SU-DHL-6 (cell line): ENCODE results near the gene SYPL2.

ENCODE experiments used
- H2AFZ ChIP-seq: fragments of 200-600 bp; sonication (generic); 2 replicates; pipeline ENCODE4 v1.6.1; 2014; ENCODE audit warnings: low read depth, mild to moderate bottlenecking, moderate library complexity, mixed read lengths, antibody characterized with exemption, low read length; ENCODE audit not compliant: severe bottlenecking
- H3F3A ChIP-seq: fragments of 200-600 bp; shearing (Covaris generic); 2 replicates; pipeline ENCODE4 v1.6.0; 2016; ENCODE audit warnings: antibody characterized with exemption, mild to moderate bottlenecking; ENCODE audit not compliant: insufficient read depth
- H3K27ac ChIP-seq: fragments of 200-600 bp; sonication (generic); 2 replicates; pipeline ENCODE4 v1.5.1; 2016; ENCODE audit warnings: low read depth, mild to moderate bottlenecking, low read length, moderate library complexity, mixed read lengths
- H3K27me3 ChIP-seq: fragments of 200-600 bp; sonication (generic), shearing (Covaris generic); 2 replicates; pipeline ENCODE4 v1.6.0; 2014; ENCODE audit warnings: mild to moderate bottlenecking, low read length
- H3K36me3 ChIP-seq: fragments of 200-600 bp; sonication (generic); 2 replicates; pipeline ENCODE4 v1.6.1; 2014; ENCODE audit warnings: mild to moderate bottlenecking, low read length, mixed read lengths
- H3K4me2 ChIP-seq: fragments of 300-600, 200-600 bp; shearing (Covaris generic), sonication (generic); 2 replicates; pipeline ENCODE4 v1.6.0; 2014; ENCODE audit warnings: low read length, low read depth, mild to moderate bottlenecking; ENCODE audit not compliant: poor library complexity, severe bottlenecking
- H3K4me3 ChIP-seq: fragments of 200-600 bp; sonication (generic); 2 replicates; pipeline ENCODE4 v1.5.1; 2014; ENCODE audit warnings: antibody characterized with exemption, low read length, mild to moderate bottlenecking, mixed read lengths; ENCODE audit not compliant: insufficient read depth, poor library complexity, severe bottlenecking
- H3K79me2 ChIP-seq: fragments of 200-600 bp; sonication (generic); 2 replicates; pipeline ENCODE4 v1.6.1; 2014; ENCODE audit warnings: mild to moderate bottlenecking, low read length, moderate library complexity; ENCODE audit not compliant: insufficient read depth
- H3K9ac ChIP-seq: fragments of 200-600 bp; sonication (generic); 2 replicates; pipeline ENCODE4 v1.7.0; 2014; ENCODE audit warnings: mild to moderate bottlenecking, low read length
- H3K9me2 ChIP-seq: fragments of 200-600 bp; sonication (generic); replicated peaks from 2 replicates; pipeline ENCODE4 v1.6.1; 2014; ENCODE audit warnings: low read length; ENCODE audit not compliant: insufficient read depth
- H3K9me3 ChIP-seq: fragments of 200-600 bp; sonication (generic); 2 replicates; pipeline ENCODE4 v1.6.1; 2014; ENCODE audit warnings: low read length, mixed read lengths; ENCODE audit not compliant: insufficient read depth
- H4K20me1 ChIP-seq: fragments of 200-600 bp; sonication (generic); 2 replicates; pipeline ENCODE4 v1.6.1; 2014; ENCODE audit warnings: low read depth, mild to moderate bottlenecking, antibody characterized with exemption, low read length, moderate library complexity, mixed read lengths
- EZH2phosphoT487 ChIP-seq: fragments of 200-600 bp; sonication (generic), shearing (Covaris generic); conservative IDR thresholded peaks from 2 replicates; pipeline ENCODE4 v1.6.1; 2018; ENCODE audit warnings: mild to moderate bottlenecking, antibody characterized with exemption, low read length, moderate library complexity, mixed read lengths
- TF ChIP-seq, protein P1 (sequence below): fragments of 200-600 bp; sonication (generic); IDR thresholded peaks from one replicate; pipeline ENCODE4 v1.5.1; 2017; ENCODE audit warnings: antibody characterized with exemption, mild to moderate bottlenecking, low read length, moderate library complexity; ENCODE audit not compliant: insufficient read depth, poor library complexity, severe bottlenecking

The SYPL2 gene

DNA sequence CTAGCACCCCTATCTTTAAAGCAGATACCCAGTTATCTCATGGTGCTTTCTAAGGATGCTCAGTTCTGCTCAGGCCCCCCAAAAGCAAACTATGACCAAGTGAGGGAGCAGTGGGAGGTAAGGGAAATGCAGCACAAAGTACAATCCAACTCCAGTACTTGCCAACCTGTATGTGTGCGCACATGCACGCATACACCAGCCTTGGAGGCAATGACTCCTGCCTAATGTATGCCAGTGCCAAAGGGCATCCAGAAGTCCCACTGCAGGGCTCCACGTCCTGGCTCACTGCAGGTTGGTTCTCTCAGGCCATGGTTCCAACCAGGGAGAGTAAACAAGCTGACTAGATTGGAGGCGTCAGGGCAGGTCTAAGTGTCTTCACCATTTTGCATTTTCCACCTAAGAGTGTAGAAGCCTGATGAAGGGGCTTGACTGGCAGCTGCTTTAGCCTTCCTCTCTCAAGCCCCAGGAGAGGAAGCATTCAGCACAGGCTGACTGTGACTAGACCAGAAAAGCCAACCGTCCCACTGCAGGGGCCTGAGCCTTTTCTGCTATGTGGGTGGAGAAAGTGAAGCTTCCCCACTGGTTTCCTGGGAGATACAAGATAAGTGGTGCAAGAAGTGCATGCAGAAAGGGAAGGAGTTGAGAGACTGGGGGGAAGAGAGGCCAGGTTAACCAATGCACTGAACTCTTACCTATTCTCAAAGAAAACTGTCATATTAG, 35.5 kb downstream of the SYPL2 start:
- H4K20me1 ChIP-seq, result no peaks in the 10 kb centered on the region
- H3K36me3 ChIP-seq, result no peaks in the 10 kb centered on the region
- H3K27me3 ChIP-seq, result no peaks in the 10 kb centered on the region
- TF ChIP-seq, protein P1, sequence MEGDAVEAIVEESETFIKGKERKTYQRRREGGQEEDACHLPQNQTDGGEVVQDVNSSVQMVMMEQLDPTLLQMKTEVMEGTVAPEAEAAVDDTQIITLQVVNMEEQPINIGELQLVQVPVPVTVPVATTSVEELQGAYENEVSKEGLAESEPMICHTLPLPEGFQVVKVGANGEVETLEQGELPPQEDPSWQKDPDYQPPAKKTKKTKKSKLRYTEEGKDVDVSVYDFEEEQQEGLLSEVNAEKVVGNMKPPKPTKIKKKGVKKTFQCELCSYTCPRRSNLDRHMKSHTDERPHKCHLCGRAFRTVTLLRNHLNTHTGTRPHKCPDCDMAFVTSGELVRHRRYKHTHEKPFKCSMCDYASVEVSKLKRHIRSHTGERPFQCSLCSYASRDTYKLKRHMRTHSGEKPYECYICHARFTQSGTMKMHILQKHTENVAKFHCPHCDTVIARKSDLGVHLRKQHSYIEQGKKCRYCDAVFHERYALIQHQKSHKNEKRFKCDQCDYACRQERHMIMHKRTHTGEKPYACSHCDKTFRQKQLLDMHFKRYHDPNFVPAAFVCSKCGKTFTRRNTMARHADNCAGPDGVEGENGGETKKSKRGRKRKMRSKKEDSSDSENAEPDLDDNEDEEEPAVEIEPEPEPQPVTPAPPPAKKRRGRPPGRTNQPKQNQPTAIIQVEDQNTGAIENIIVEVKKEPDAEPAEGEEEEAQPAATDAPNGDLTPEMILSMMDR, result no peak
- TF ChIP-seq EZH2phosphoT487, result no peak
- H3K9me2 ChIP-seq, result no peaks in the 10 kb centered on the region
- H2AFZ ChIP-seq, result no peak overlapping the region
- H3K79me2 ChIP-seq, result no peaks in the 10 kb centered on the region
- no peaks in the 10 kb centered on the region for H3K9me3 ChIP-seq
- no peak overlapping the region for H3K4me2 ChIP-seq
- no peak overlapping the region for H3K4me3 ChIP-seq
- no peak overlapping the region for H3K9ac ChIP-seq
- no peak overlapping the region for H3K27ac ChIP-seq
- no peaks in the 10 kb centered on the region for H3F3A ChIP-seq

DNA sequence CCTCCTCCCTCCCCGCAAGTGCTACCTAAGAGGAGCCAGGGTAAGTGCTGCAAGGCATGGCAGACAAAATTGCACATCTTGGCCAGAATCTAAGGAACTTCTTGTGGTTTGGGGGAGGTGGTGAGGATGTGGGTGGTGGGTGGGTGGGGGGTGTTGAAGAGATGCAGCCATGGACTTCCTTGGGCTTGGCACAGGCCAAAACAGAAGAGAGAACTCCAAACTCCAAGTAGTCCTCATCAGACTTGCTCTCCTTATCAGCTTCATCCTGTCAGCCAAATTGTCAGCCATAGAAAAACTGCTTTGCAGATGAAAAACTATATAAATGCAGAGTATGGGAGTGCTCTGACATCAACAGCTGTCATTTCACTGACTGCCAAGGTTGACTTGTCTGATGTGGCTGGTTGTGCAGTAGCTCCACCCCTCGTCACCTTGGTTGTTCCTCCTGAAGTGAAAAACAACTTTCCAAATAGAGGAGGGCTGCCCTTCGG, 36.1 kb downstream of the SYPL2 start:
- no peak overlapping the region for H3K9ac ChIP-seq
- no peaks in the 10 kb centered on the region for H4K20me1 ChIP-seq

DNA sequence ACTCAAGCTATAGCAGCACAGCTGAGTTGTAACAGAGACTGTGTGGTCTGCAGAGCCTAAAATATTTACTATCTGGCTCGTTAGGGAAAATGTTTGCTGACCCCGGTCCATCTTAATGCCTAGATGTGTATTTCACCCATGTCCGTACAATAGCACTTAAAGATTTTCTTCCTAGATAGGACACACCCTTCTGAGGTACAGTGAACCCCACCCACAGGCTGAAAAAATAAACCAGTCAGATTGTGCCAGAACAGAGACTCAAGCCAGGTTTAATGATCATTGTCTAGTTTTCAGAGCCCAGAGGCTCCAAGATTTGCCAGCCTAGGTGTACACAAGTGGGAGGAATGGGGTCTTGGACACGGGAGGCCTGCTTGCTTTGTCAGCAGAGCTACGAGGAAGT, 37.6 kb downstream of the SYPL2 start:
- Histone ChIP-seq H3K9me3 (no peaks in the 10 kb centered on the region), H3F3A (no peaks in the 10 kb centered on the region), H4K20me1 (no peaks in the 10 kb centered on the region), H3K36me3 (no peaks in the 10 kb centered on the region), H3K79me2 (no peaks in the 10 kb centered on the region), H2AFZ (no peak overlapping the region), H3K27me3 (no peaks in the 10 kb centered on the region), H3K4me3 (no peak overlapping the region), H3K9me2 (no peaks in the 10 kb centered on the region), H3K27ac (no peak overlapping the region), H3K9ac (no peak overlapping the region), H3K4me2 (no peak overlapping the region)
- TF ChIP-seq, protein P1, result no peak
- TF ChIP-seq EZH2phosphoT487, result no peak

More for the DNA sequence above, 36.1 kb downstream of the SYPL2 start:
- Histone ChIP-seq H3K79me2 (no peaks in the 10 kb centered on the region), H3K36me3 (no peaks in the 10 kb centered on the region), H3K9me3 (no peaks in the 10 kb centered on the region), H3K9me2 (no peaks in the 10 kb centered on the region), H3K27ac (no peak overlapping the region), H3K4me3 (no peak overlapping the region), H3K4me2 (no peak overlapping the region), H2AFZ (no peak overlapping the region), H3K27me3 (no peaks in the 10 kb centered on the region), H3F3A (no peaks in the 10 kb centered on the region)
- no peak for TF ChIP-seq EZH2phosphoT487
- TF ChIP-seq, protein P1, result no peak
